LHCN-M2 (cell line): ENCODE measurements around the gene ZDHHC14. TPM values are rescaled to one million over a fixed set of nuclear protein-coding genes. Genes with fewer than 3 reads are reported as not detected.
"Not testable (repeated sequence)": the region's sequence is repeated elsewhere in the genome, so short reads cannot be mapped to it uniquely, and the experiment has no call there.

ENCODE experiments used
- DNase-seq: peaks from one replicate; pipeline ENCODE4 v3.0.0-alpha.2; 2012; ENCODE audit warnings: low read depth
- total RNA-seq: library from RNA; depleted of rRNA; stranded (reverse); fragments of >200 nt; gene quantifications from 2 replicates; pipeline ENCODE4 v1.2.3, GENCODE V29; 2014; rRNA removed

Gene ZDHHC14
- total RNA-seq, 1 experiment from 2014 or later, result 2.2 TPM

GRCh38 chr6:157714153-157714490, 333.1 kb downstream of the ZDHHC14 start:
- DNase-seq, result peak; percentile 14

DNA sequence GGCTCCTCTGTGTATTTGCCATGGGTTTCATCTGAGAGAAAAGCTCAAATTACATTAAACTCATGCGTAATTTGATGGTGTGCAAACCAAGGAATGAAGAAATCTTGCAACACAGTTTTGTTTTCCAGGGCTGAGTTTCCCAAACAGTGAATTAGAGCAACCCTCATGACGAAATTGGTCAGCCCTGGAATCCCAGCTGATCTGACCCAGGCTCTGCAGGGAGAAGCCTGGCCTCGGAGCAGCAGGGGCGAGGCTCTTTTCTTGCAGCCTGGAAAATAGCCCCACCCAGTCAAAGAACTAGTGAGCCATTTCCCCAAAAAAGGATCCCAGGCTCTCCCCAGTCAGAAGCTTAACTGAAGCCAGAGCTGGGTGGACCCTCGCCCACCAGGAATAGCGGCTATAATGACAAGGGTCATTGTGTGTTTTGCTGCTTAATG, 334.8 kb downstream of the ZDHHC14 start:
- peak; percentile 87 for DNase-seq

- DNase-seq, result peak; percentile 47
These were observed 335.4 kb downstream of the ZDHHC14 start for GRCh38 chr6:157716251-157716995.

GRCh38 chr6:157717340-157717748, 336.4 kb downstream of the ZDHHC14 start:
- DNase-seq, result no peak

DNA sequence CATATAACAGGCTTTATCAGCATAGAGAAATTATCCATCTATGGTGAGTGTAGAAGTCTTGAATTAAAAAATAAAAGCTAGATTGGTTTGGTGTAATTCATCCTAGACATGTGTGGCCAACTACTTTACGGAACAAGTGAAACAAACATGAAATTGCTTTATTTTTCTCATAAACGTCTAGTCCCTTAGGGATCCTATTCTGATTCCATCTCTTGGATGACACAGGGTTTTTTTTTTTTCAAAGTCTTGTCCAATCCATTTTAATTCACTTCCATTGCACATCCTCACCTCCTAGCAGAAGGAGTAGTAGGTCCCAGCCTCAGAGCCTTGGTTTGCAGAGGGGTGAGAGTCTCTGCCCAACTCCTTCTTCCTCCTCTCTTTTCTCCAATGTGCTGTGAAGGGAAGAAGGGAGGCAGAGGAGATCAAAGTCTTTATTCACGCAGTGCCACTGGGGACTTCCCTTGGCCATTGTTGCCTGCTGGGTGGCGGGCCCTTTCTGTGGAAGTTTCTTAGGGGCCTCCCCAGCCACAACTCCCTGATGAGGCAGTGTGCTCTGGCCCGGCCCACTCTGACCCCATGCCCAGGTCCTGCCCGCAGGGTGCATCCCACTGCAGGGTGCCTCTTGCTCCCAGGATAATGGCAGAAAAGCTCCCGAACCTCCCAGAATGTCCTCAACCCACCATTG, 337.7 kb downstream of the ZDHHC14 start:
- DNase-seq, result no peak

DNA sequence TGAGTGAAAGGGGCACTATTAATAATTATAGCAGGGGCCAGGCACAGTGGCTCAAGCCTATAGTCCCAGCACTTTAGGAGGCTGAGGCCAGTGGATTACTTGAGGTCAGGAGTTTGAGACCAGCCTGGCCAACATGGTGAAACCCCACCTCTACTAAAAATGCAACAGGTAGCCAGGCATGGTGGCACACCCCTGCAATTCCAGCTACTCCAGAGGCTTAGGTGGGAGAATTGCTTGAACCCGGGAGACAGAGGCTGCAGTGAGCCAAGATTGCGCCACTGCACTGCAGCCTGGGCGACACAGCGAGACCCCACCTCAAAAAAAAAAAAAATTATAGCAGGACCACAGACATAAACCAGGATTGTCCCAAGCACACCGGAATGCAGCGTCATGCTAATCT, 340.0 kb downstream of the ZDHHC14 start:
- DNase-seq, result not testable (repeated sequence)

DNA sequence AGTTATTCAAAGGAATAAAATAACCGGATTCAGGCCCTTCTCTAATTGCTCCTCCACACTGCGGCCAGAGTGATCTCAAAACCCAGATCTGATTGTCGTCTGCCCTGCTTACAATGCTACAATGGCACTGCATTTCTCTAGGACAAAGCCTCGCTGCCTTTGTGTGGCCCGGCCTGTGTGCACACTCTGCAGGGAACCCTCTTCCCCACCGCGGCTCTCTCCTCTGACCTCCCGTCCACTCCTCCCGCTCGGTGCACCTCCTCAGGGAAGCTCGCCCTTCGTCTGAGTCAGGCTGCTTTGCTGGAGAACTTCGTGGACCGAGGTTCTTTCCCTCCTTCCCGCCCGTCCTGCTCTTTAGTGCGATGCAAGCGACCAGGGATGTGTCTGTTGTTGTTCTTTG, 340.4 kb downstream of the ZDHHC14 start:
- DNase-seq, result no peak

GRCh38 chr6:157721830-157722229, 340.8 kb downstream of the ZDHHC14 start:
- DNase-seq, result no peak

- no peak for DNase-seq
These were observed 342.4 kb downstream of the ZDHHC14 start for GRCh38 chr6:157723376-157723775.

DNA sequence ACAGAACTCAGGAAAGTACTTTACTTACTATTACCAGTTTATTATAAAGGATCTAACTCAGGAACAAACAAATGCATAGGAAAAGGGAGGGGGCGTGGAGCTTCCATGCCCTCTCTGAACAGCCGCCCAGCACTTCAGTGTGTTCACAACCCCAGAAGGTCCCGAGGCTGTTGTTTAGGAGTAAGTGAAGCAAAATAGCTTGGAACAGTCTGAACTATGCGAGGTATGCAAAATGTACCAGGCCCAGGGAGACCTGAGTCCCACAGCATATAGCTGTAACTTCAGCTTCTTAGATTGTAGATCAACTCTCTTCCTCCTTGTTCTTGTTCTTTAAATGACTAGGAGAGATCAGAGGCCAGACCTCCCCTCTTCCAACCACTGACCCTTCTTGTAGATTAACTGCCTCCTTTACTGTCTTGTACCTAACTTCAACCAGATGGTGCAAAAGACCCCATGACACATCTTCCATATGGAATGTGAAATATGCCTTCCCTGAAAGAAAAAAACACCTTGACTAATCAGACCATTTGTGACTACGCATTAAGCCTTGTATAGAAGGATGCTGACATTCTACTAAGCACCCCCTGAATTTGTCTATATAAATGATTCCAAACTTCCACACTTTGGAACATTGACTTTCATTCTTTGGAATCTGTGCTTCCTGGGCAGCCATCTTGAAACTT, 343.3 kb downstream of the ZDHHC14 start:
- DNase-seq, result no peak

GRCh38 chr6:157724960-157725741, 344.2 kb downstream of the ZDHHC14 start:
- no peak for DNase-seq

- no peak for DNase-seq
These were observed 344.8 kb downstream of the ZDHHC14 start for GRCh38 chr6:157725836-157726235.

DNA sequence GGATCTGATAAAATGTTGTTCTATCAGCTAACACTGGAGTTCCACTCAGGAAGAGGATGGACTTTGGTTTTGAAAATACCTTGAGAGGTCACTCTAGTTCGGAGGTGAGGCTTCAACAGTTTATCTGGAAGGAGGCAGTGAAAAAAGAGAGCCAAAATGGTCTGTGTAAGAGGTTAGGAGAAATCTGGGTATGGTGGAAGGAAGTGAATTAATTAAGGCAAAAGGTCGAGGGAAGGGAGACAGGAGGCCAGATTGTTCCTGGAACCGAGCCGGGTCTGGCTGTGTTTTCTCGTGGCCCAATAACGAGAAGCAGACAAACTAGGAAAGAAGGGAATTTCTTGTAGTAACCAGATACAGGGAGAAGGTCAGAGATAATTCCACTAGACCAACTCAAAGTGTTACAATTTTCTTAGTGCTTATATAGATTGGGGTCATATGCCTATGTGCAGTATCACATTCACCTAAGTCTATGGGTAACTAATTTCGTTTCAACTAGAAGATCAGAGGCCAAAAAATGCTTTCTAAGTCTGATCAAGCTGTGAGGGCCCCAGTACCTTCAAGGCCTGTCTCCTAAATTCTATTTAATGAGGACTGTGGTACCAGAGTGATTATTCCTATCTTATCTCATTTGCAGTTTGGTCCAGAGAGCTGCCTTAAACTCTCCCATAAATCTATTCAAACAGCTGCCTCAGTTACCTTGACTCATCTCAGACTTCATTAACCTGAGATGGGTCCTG, 346.1 kb downstream of the ZDHHC14 start:
- no peak for DNase-seq

Other genes with a start within 250 kb of the ZDHHC14 start
- 4.7 and 5.5 TPM in 2 replicates for gene TMEM242, start 57.7 kb upstream of the ZDHHC14 start, total RNA-seq